GM21723 (cell line): ENCODE measurements around the gene ATPAF1.

Experiments used
- ATAC-seq: cut with Tn5 transposase; IDR thresholded peaks from one replicate; pipeline ENCODE4 v1.9.1; 2021; ENCODE audit warnings: mild to moderate bottlenecking, moderate library complexity; ENCODE audit not compliant: unreplicated experiment

Gene ATPAF1

DNA sequence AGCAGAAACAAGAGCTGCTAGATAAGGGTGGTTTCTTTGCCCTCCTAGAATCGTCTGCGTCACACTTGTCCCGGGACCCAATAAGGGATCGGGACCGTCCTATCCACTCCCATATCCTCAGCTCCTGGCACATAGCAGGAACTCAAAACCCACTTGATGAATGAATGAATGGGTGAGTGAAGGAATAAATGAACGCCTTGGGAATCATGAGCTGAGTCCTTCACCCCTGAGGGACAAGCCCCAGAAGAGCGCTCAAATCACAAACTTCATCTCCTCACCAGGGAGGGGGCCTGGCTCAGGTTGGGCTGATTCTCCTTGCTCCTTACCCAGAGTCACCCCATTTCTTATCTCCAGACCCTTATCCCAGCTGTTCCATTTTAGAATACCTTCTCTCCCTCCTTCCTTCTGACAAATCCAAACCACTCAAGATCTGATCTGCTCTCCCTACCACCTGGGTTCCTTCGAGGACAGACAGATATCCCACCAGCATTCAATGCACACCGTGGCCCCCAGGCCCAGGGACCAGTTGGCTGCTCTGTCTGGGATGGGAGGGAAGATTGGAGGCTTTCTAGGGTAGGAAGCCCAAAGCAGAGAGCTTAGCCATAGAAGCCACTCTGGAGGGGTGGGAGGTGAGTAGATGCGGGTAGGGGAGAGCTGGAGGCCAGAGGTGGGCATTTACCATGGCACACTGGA, 50.9 kb downstream of the ATPAF1 start:
- ATAC-seq, result peak; percentile 1

DNA sequence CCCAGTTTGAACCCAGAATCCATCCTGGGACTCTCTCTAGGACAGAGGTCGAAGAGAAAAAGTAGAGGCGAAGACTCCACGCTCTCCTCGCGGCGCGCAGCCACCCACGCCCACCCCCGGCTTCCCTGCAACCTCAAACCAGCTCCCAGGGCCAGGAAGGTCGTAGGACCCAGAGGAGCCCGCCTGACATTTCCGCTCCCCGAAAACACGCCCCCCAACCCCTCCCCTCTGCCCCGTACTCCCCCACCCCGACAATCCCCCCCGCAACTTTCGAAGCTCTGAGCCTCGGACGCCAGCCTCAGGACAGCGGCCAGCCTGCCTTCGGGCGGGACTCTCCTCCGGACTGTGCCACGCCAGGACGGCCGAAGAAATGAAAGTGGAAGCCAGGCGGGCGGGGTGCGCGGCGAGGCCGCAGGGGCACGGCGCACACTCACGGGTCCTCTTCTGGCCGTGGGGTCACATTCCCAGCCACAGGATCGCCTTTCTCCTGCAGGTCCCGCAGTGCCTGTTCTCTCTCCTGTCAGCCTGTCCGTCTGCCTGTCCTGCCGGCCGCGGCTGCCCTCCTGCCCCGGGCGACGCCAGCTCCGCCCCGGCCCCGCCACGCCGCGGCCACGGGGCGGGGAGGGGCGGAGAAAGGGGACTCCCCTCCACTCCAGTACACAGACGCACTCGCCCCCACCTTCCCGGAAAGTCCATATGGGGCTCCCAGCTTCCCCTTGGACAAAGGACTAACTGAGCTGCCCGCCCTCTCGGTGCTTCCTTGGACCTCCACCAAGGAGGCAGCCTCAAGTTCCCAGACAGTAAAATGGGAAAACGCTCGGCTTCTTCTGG, 51.7 kb downstream of the ATPAF1 start, which contains the start of gene MOB3C:
MOB3C (minus strand) TSS at position 535 of the 831 bp plus-strand sequence. CDS start 3,490 bp downstream, outside the sequence.
- ATAC-seq, result peak; percentile 72

DNA sequence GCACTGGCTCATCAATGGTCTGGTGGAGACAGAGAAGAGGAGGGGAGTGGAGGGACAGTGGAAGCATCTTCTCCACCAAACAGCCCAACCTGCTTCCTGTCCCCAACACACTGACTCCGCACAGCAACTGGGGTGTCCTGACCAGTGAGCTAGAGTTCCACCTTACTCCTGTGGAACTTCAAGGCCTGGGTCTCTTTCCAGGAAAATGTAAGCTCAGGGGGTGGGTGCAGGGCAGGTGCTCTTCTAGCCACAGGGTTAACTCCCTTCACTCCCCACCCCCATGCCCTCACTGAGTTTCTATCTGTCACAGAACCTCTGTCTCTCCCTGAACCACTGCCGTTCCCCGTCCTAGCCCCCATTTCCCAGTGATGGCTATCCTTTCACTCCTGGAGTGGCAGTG, 52.4 kb downstream of the ATPAF1 start:
- ATAC-seq, result no peak

DNA sequence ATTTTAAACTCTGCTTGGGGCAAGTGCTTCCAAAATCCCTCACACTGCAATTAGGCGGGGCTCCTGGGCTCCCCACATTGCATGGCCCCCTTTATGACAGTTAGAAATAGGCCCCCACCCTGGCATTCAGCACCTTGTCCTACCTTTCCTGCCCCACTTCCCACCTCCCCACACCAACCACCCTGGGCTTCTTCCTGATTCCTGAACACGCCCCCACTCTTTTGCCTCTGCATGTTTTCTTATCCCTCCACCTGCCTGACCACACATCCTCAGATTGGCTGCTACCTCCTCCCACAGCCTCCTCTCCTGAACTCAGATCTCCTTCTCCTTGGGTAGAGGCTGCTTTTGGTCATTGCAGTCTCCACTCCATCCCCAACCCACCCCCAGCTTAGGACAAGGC, 53.1 kb downstream of the ATPAF1 start:
- ATAC-seq, result no peak

DNA sequence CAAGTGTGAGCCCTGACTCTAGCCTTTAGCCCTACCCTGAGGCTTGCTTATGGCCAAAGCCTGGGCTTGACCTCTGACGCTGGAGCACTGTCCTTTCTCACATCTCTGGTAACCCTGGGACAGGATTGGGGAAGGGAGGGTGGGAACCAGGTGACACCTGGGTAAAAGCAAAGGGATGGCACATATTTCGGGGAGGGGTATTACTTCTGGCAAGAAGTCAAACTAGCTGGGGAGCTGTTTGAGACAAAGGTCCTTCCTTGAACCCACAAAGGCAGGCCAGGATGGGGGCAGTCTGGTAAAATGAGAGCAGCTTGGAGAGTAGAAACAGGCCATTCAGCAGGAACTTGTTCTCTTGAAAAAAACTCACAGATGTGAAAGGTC, 53.6 kb downstream of the ATPAF1 start:
- no peak for ATAC-seq

DNA sequence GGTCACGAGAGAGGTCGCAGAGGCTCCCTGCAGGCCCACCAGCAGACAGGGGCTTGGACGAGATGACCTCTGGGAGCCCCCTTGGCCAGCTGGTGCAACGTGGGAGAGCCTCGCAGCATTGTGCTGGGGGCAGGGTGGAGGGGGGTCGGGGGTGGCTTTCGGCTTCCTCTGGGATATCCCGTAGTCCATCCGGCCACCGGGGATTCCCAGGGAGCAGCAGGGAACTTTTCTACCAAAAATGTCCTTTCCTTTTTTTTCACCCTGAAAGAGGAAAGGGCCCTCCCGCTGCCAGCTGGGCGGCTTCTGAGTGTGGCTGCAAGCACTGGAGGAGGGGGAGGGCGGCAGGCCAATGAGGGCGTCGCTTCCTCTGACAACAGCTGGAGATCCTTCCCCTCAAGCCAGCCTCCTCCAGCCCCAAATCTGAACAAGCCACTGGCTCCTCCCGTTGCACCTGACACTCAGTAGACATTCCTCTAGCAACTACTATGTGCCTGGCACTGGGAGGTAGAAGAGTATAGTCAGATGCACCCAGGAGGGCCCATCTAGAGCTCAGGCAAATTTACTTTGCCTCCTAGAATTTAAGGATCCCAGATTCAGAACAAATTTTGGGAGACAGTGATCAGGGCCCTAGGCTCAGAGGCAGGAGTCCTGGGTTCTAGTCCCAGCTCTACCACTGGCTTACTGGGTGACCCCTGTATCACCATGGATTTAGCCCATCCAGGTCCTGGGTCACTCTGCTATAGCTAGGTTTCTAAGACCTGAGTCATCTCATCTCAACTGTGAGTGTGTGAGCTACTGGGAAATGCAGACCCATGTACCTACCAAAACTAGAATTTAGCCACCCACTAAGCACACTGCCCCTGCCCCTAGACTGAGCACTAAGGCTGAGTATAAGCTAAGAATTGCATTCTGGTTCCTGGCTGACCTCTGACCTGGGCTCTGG, 54.2 kb downstream of the ATPAF1 start:
- ATAC-seq, result peak; percentile 45

DNA sequence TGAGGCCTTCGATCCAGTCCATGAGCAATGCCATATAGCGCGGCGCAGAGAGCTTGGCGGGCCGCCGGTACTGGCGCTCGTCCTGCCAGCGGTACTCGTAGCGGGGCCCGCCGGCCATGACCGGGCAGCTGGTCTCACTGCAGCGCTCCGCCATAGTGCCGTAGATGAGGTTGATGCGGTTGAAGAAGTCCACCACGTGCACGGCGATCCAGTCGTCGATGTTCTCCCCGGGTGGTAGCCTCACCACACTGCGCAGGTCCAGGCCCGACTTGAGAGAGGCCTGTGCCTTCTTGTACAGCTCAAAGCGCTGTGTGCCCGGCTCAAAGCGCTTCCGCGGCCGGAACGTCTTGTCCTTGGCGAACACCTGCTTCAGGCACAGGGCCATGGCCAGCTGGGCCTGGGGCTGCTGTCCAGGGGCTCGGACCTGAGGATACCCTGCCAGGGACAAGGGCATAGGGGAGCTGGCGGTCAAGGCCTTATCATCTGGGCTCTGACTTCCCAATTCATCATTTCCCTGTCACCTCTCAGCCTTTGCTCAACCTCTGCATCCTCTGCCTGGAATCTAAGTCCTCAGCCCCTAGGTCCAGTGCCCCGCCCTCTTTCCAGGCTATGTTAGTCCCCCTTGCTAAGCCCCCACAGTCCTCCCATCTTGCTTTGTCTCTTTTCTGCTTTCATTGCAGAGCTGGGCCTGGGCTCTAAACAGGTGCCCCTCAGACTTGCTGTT, 55.1 kb downstream of the ATPAF1 start:
- no peak for ATAC-seq

DNA sequence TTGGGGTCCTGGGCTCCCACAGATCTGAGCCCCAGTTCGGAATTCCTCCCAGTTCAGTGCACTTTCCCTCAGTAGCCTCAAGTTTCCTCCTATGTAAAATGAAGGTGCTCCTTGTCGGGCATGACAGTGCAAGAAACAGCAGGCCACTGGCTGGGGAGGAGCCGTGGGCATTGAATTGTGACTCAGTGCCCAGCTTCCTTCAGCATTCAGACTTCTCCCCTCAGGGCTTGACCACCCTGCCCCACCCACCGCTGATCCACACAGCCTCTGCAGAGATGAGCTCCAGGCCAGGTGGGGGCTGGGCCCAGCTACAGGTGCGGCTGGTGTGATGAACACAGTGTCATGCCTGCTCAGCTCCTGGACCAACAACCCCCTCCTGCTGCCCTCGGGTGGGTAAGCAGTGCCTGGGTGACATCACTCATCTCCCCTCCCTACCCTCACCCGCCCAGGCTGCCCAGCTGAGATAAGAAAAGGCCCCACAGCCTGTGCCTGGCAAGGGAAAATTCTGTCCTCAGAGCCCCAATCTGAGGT, 56.4 kb downstream of the ATPAF1 start:
- ATAC-seq, result no peak

DNA sequence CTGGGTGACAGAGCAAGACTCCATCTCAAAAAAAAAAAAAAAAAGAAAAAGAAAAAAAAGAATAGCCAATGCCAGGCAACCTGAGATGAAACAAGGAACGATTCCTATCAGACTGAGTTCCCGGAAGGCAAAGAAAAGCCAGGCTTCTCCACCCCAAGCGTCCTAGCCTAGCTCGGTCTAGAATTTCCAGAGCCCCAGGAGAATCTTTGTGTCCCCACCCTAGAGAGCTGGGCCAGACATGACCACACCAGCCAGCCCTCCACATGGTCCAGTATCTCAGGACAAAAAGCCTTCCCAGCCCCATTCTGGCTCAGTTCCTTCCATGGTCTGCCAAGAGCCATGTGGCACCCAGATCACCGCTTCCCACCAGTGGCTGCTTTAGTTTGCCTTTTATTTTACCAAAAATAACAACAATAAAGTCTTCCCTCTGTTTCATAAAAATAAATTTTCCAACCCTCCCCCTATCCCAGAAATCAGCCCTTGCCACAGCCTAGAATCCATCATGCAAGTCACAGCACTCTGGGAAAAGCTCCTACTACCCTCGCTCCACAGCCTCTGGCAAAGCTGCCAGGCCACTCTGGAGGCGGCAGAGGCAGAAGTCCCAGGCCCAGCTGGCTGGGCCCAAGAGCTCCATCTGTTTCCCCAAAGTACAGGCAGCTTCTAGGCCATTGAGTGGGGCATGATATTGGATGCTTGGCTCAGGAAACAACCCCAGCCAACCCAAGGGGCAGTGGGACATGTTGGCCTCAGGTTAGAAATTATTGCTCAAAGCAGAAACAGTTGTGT, 60.6 kb downstream of the ATPAF1 start:
- no peak for ATAC-seq

DNA sequence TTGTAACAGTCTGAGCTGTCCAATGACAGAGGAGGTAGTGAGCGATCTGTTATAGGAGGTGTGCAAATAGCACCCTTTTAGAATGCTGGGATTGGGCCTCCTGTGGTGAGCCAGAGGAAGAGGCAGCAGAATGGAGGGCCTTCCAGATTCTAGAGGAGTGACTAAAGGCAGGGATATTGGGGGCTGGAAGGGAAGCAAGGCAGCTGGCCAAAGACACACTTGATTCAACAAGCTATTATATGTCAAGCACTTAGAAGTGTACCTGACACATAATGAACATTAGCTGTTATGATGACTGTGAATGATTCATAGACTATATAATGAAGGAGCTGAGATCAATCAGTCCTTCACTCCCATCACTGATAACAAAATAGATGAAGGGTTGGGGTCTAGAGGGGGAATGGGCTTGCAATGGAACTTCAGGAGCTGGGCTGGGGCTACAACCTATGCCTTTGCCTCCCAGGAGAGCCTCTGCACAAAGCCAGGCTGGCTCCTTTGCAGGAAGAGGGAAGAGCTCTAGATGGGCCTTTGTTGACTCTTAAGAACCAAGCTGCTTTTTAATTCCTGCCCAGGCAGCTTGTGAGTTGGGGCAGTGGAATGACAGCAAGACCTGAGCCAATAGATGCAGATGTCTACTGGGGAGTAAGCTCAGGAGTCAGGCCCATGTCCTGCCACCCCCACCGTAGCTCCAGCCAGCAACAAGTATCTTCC, 61.8 kb downstream of the ATPAF1 start:
- ATAC-seq, result no peak

DNA sequence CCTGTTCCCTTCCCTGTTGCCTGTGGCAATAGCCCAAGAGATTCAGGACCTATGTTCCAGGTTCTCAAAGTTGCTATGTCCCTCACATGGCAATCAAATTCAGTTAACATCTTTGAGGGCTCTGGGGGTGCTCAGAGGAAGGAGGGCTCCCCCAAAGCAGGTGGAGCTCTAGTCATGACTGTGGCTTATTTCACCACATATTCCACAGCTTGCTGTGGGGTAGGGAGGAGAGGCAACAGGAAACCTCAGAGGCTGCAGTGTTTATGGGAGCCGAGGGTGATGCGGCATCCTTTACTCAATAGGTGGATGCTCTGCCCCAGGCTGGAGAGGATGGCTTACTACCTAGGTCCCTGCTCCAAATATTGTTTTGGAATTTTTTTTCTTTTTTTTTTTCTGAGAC, 62.9 kb downstream of the ATPAF1 start:
- ATAC-seq, result no peak

DNA sequence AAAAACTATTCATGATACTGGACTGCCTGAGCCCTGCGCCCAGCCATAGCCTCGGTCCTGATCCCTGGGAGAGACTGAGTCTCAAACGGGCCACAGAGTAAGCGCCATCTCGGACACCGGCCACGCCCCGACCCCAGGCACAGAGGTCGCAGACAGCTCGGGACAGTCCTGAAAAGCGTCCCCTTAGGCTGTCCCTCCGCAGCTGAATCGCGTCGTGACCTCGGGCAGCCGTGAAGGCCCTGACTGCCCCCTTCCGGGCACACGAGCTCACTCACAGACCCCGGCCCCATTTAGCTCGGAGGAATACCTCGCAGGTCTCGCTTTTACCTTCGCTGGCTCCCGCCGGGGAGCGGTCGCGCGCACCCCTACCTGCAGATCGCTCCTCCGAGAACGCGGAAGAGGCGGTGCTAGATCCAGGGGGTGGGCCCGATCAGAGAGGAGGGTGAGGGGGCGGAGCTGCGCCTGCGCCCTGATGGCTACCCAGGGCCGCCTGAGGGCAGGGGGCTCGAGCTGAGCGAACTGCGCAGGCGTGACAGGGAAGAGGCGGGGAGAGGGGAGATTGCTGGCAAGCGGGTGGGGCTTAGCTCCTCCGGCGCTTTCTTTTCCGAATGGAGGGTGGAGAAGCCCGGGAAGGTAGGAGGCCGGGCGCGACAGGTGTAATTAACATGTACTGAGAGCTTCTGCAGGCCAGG, 64.2 kb downstream of the ATPAF1 start, which contains the start of gene MKNK1:
MKNK1 (minus strand) TSS at position 411 of the 692 bp plus-strand sequence. CDS start 20,941 bp downstream, outside the sequence.
- peak; percentile 90 for ATAC-seq

DNA sequence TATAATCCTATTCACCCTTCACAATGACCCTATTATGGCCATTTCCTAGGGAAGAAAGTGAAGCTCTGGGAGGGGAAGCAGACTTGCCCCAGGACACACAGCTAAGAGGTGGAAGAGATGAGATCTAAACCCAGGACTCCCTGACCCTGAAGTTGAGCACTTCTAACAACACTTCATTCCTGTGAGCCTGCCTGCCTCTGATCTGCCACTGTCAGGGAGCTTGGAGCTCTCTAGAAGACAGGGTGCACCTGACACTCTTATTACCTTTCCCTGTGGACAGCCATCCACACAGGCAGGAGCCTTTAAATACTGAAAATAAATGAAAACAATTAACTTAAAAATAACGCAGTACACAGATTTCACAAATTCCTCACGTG, 64.7 kb downstream of the ATPAF1 start:
- ATAC-seq, result peak; percentile 6

DNA sequence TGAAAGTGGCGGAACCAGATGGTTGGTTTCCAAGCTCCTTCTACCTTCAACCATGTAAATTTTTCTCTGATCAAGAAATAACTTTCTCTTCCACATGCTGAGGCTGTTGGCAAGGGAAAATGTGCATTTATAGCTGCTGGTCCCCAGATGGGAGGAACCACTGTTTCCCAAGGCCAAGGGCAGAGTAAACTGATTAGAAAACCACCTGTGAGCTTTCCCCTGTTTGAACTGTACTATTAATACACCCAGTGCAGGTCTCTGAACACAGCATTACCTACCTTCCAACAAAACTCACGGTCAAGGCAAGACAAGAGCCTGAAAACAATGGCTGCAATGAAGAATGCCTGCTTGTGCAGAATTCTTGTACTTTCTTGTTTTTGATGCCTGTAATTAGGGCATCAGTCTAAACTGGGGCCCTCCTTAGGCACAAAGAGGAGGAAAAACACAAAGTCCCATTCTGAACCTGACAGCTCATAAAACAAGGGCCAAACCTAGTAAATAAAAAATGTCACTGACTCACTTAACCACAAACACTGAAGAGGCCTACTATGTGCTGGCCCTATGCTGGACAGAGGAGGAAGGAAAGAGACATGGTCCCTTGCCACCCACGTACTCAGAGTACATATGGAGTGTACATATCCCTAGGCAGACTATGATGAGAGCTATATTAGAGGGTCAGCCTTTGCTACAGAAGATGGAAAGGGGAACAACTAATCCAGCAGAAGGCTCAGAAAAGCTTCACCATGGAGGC, 66.7 kb downstream of the ATPAF1 start:
- ATAC-seq, result no peak

DNA sequence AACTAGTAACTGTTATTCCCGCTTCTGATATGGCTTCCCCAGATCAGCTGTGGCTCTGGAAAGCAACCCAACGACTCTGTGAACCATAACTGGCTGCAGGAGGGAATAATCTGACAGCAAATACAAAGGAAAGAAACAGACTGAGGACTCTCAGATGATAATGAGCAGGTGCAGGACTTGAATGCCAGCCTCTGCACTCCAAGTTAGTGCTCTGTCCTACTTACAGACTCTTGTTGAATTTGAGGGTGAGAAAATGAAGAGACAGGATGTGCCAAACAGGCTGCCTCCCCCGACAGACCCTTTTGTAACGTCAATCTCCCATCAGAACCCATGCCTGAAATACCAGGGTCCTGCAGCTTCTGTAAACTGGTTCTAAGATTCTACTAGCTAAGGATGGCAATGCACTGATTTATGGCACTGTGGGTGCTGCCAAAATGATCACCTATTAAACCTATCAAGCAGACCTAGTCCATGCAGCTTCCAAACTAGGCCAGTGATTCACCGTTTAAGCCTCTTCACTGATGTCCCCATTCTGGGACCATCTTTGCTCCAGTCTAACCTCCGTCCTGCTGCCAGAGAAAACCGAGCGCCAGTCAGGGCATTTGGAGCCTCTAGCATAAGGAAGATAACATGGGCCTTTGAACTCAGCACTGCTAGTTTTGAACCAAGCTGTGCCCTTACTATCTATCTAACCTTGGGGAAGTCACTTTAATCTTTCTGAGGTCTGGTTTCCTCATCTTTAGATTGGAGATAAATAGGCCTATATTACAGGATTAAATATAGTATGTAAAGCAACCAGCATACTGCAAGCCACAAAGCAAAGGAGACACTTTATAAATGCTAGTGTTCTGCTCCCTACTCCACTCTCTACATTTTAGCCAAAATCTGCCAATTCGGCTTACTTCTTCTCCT, 68.8 kb downstream of the ATPAF1 start:
- no peak for ATAC-seq

DNA sequence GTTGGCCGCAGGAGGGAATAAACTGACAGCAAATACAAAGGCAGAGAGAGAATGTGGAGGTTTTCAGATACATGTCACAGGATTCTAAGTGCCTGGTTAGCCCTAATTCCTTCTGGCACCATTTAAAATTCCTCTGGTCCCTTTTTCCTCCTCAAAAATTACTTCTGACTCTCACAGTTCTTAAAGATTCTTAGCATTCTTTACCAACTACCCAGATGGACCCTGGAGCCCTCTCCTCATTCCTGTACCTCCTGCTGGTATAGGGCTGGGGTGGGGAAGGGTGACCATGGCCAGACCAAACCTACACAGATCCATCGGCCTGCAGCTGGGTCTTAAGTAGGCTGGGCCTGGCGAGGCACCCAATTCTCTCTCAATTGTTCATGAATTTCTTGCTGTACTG, 71.3 kb downstream of the ATPAF1 start:
- no peak for ATAC-seq
